IMR-90 (cell line): ENCODE results near the gene RGS3.

Experiments
- CEBPB ChIP-seq: IDR thresholded peaks from 2 replicates; pipeline ENCODE4 v1.6.1; 2012; ENCODE audit warnings: low read depth, low read length, improper control_type of control experiment
- CTCF ChIP-seq: conservative IDR thresholded peaks from 2 replicates; pipeline ENCODE4 v1.5.1; 2012; ENCODE audit warnings: mild to moderate bottlenecking, low read depth, low read length, improper control_type of control experiment
- MXI1 ChIP-seq: IDR thresholded peaks from 2 replicates; pipeline ENCODE4 v1.6.1; 2012; ENCODE audit warnings: low read depth, mild to moderate bottlenecking, low read length, moderate library complexity, borderline replicate concordance
- POLR2A ChIP-seq: IDR thresholded peaks from 2 replicates; pipeline ENCODE4 v1.6.1; 2012; ENCODE audit warnings: mild to moderate bottlenecking, low read depth, low read length

- TF ChIP-seq CTCF: no peak
- no peak for TF ChIP-seq MXI1
- no peak for TF ChIP-seq POLR2A
- TF ChIP-seq CEBPB: no peak
Measured at GRCh38 chr9:113504725-113505590, 41.4 kb downstream of the RGS3 start.
